Fibroblast of the aortic adventitia (primary cell): Measurements from ENCODE around the gene POU2F1. TPM values are rescaled to one million over a fixed set of nuclear protein-coding genes. Genes with fewer than 3 reads are reported as not detected.

Experiments
- DNase-seq: peaks from one replicate; pipeline ENCODE4 v3.0.0-alpha.2; 2010; ENCODE audit warnings: low read depth
- H3K4me3 ChIP-seq: 2 replicates; pipeline ENCODE4 v1.5.1; 2011; ENCODE audit warnings: low read depth, mild to moderate bottlenecking, control low read depth, low read length, moderate library complexity
- CTCF ChIP-seq: IDR thresholded peaks from 2 replicates; pipeline ENCODE4 v1.5.1; 2011; ENCODE audit warnings: mild to moderate bottlenecking, low read length, control low read depth, inconsistent platforms; ENCODE audit not compliant: insufficient read depth
- total RNA-seq: library from RNA; depleted of rRNA; stranded (reverse); fragments of >200 nt; gene quantifications from 2 replicates; pipeline ENCODE4 v1.2.3, GENCODE V29; 2012; ENCODE audit warnings: low replicate concordance

POU2F1 gene
- total RNA-seq, 1 donor, result 10.7 TPM

GRCh38 chr1:167469280-167469965 lies 248.7 kb downstream of the POU2F1 start:
- no peak for TF ChIP-seq CTCF
- H3K4me3 ChIP-seq, result no peak overlapping the region
- DNase-seq, result no peak

- TF ChIP-seq CTCF, result no peak
- H3K4me3 ChIP-seq, result no peak overlapping the region
- DNase-seq, result no peak
Measured at GRCh38 chr1:167471568-167471967, 250.9 kb downstream of the POU2F1 start.

DNA sequence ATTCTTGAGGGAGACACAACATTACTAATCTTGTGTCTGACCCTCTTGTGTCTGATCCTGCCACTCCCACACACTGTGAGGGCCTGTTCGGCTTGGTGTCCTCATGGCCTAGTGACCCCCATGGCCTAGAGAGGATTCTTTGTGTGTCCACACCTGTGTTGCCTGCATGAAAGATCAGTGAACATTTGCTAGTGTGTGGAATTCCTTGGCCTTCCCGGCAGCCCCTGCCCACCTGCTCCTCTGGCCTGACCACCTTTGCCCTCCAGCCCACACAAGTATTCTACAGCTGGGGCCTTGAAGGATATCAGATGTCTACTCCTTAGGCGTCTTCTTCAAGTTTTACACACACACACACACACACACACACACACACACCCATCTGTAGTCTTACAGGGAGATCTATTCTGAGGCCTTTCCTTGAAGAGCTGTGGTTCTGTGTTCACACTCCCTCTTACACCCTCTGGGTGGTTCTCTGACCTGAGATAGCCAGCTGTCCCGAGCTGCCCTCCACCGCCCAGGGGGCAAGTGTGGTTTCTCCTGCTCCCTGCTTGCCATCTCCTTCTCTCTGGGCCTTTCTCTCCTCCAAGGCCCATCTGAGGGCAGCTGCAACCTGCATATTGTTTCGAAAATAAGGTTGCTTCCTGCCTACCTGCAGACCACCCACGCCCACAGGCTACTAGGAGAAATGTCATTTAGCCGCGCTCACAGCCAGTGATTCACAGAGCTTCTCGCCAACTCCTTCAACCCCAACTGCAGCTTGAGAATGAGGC lies 252.3 kb downstream of the POU2F1 start:
- DNase-seq, result no peak
- H3K4me3 ChIP-seq, result no peak overlapping the region
- no peak for TF ChIP-seq CTCF

DNA sequence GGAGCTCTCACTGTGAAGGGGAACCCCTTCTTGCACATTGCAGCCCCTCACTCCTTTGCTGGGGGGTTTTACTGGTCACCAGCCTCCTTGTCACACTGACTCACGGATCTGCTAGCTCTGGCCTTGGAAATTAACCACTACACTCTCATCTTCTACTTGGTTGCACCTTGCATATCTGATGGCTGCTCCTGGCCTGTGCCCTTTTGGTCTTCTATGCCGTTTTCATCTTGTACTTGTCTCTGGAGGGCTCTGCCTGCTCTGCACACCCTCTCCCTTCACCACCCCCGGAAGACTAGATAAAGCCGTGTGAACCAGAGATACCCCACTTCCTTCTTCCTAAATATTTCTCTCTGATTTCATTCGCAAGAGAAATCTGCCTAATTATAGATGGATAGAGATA lies 253.1 kb downstream of the POU2F1 start:
- no peak for DNase-seq
- H3K4me3 ChIP-seq, result no peak overlapping the region
- TF ChIP-seq CTCF, result no peak

DNA sequence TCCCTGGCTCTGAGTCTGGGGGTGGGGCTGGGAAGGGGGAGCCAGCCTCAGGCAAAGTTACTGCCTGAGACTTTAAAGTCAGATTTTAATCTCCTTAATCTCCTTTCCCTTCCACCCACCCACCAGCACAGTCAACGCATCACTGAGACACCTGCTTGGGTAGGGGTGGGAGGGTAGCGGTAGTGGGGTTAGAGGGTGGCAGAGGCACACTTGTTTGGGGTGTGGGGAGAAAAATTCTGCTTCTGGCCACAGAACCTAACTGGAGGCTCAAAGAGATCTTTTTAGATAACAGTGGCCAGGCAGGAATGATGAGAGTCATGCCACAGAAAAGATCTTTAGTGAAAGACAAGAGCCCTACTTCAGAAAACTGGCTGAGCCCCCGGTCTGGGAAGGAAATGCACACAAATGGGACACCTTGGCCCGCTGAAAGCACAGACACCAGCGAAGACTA lies 253.5 kb downstream of the POU2F1 start:
- no peak for TF ChIP-seq CTCF

GRCh38 chr1:167476061-167476460 lies 255.4 kb downstream of the POU2F1 start:
- no peak for DNase-seq
- no peak overlapping the region for H3K4me3 ChIP-seq
- TF ChIP-seq CTCF, result no peak

More for the DNA sequence above, 253.5 kb downstream of the POU2F1 start:
- no peak for DNase-seq
- H3K4me3 ChIP-seq, result no peak overlapping the region

Other genes starting within 250 kb of the POU2F1 start
- gene ILDR2, start 245.3 kb upstream of the POU2F1 start, total RNA-seq, result 0.09 and 0.25 TPM in 2 replicates
- not detected in 2 replicates for gene MAEL, start 231.6 kb upstream of the POU2F1 start, total RNA-seq
- gene GPA33, start 130.5 kb upstream of the POU2F1 start, total RNA-seq, result not detected in 2 replicates
- not detected in 2 replicates for gene STYXL2, start 126.8 kb upstream of the POU2F1 start, total RNA-seq